Activated naive CD8-positive, alpha-beta T cell treated with anti-CD3 and anti-CD28 coated beads, Interleukin-2, amount 10 ng/mL, durations not matched to agents 7 days and 5 days (primary cell): ENCODE data around the gene YKT6. TPM values are rescaled to one million over a fixed set of nuclear protein-coding genes. Genes with fewer than 3 reads are reported as not detected.

Source experiments
- ATAC-seq: fragments of 150-1000 bp; cut with Tn5 transposase; one replicate; pipeline ENCODE4 v1.10.0; 2021; ENCODE audit warnings: low read depth, moderate library complexity
- POLR2A ChIA-PET: fragments of 350-600 bp; sonication (Branson Sonifier 250); formaldehyde crosslinking; loops from one replicate; lab custom pipeline; 2021; ENCODE audit warnings: antibody characterized with exemption; lab: Charles Lee
- DNase-seq: peaks from one replicate; pipeline ENCODE4 v3.0.0; 2021
- H3K27ac Mint-ChIP-seq: one replicate; pipeline ENCODE4 v1.8.0; 2022; ENCODE audit warnings: mild to moderate bottlenecking, mixed read lengths
- H3K27me3 Mint-ChIP-seq: one replicate; pipeline ENCODE4 v1.8.0; 2022; ENCODE audit warnings: mild to moderate bottlenecking, moderate library complexity, mixed read lengths
- H3K36me3 Mint-ChIP-seq: one replicate; pipeline ENCODE4 v1.8.0; 2021; ENCODE audit warnings: mild to moderate bottlenecking, mixed read lengths
- H3K4me1 Mint-ChIP-seq: one replicate; pipeline ENCODE4 v1.8.0; 2021; ENCODE audit warnings: mixed read lengths
- H3K4me3 Mint-ChIP-seq: one replicate; pipeline ENCODE4 v1.8.0; 2022; ENCODE audit warnings: mild to moderate bottlenecking, moderate library complexity, mixed read lengths
- H3K9me3 Mint-ChIP-seq: one replicate; pipeline ENCODE4 v1.8.0; 2021; ENCODE audit warnings: mixed read lengths
- total RNA-seq, 2 experiments: library from RNA; stranded (reverse); gene quantifications; one replicate each; pipeline ENCODE4 v1.2.3, GENCODE V29; 2021

Gene YKT6
- total RNA-seq, 2 experiments from 2014 or later = 58.9 to 62.4 TPM

- ATAC-seq (no peak), DNase-seq (no peak)
- POLR2A ChIA-PET = no interaction called here
- peaks cover 19% of the 10 kb centered on the region for H3K27me3 Mint-ChIP-seq
- no peaks in the 10 kb centered on the region for H3K4me1 Mint-ChIP-seq
- H3K9me3 Mint-ChIP-seq = peaks cover 9% of the 10 kb centered on the region
- H3K27ac Mint-ChIP-seq = no peak overlapping the region
- H3K4me3 Mint-ChIP-seq = no peak overlapping the region
- H3K36me3 Mint-ChIP-seq = no peaks in the 10 kb centered on the region
Observed at GRCh38 chr7:44177570-44178131, 23.1 kb upstream of the YKT6 start.

- Mint-ChIP-seq H3K9me3 (peaks cover 9% of the 10 kb centered on the region), H3K4me3 (no peak overlapping the region), H3K27ac (no peak overlapping the region), H3K27me3 (peaks cover 6% of the 10 kb centered on the region), H3K4me1 (no peaks in the 10 kb centered on the region), H3K36me3 (peaks cover 2% of the 10 kb centered on the region)
- DNase-seq = no peak
- POLR2A ChIA-PET = no interaction called here
- ATAC-seq = no peak
Observed at GRCh38 chr7:44180631-44181030, 20.1 kb upstream of the YKT6 start.

GRCh38 chr7:44182827-44183226, 18.0 kb upstream of the YKT6 start:
- POLR2A ChIA-PET = no interaction called here
- Mint-ChIP-seq H3K4me3 (no peak overlapping the region), H3K36me3 (peaks cover 2% of the 10 kb centered on the region), H3K4me1 (no peaks in the 10 kb centered on the region), H3K27ac (no peak overlapping the region), H3K9me3 (peaks cover 9% of the 10 kb centered on the region), H3K27me3 (peaks cover 7% of the 10 kb centered on the region)
- ATAC-seq = no peak
- no peak for DNase-seq

GRCh38 chr7:44183386-44183785, 17.4 kb upstream of the YKT6 start:
- ATAC-seq = no peak
- peaks cover 9% of the 10 kb centered on the region for H3K9me3 Mint-ChIP-seq

GRCh38 chr7:44184206-44184872, 16.4 kb upstream of the YKT6 start:
- H3K9me3 Mint-ChIP-seq = peaks cover 9% of the 10 kb centered on the region
- peaks cover 2% of the 10 kb centered on the region for H3K36me3 Mint-ChIP-seq
- no peak for ATAC-seq
- peaks cover 4% of the 10 kb centered on the region for H3K27me3 Mint-ChIP-seq
- H3K4me1 Mint-ChIP-seq = no peaks in the 10 kb centered on the region
- DNase-seq = no peak
- no peak overlapping the region for H3K27ac Mint-ChIP-seq
- H3K4me3 Mint-ChIP-seq = no peak overlapping the region
- POLR2A ChIA-PET = no interaction called here

More at GRCh38 chr7:44183386-44183785, 17.4 kb upstream of the YKT6 start:
- POLR2A ChIA-PET = no interaction called here
- Mint-ChIP-seq H3K36me3 (peaks cover 2% of the 10 kb centered on the region), H3K4me3 (no peak overlapping the region), H3K4me1 (no peaks in the 10 kb centered on the region), H3K27me3 (peaks cover 7% of the 10 kb centered on the region), H3K27ac (no peak overlapping the region)
- DNase-seq = no peak

GRCh38 chr7:44184873-44185446, 15.8 kb upstream of the YKT6 start:
- H3K4me1 Mint-ChIP-seq = no peaks in the 10 kb centered on the region
- H3K36me3 Mint-ChIP-seq = peaks cover 2% of the 10 kb centered on the region
- no peak for ATAC-seq
- H3K4me3 Mint-ChIP-seq = no peak overlapping the region
- DNase-seq = no peak
- POLR2A ChIA-PET = no interaction called here
- H3K27ac Mint-ChIP-seq = peak overlapping the region; percentile 38
- peaks cover 4% of the 10 kb centered on the region for H3K27me3 Mint-ChIP-seq
- peaks cover 9% of the 10 kb centered on the region for H3K9me3 Mint-ChIP-seq

- Mint-ChIP-seq H3K4me1 (no peaks in the 10 kb centered on the region), H3K36me3 (peaks cover 2% of the 10 kb centered on the region), H3K4me3 (no peak overlapping the region), H3K27me3 (peaks cover 4% of the 10 kb centered on the region), H3K9me3 (peaks cover 9% of the 10 kb centered on the region), H3K27ac (no peak overlapping the region)
- ATAC-seq = no peak
- DNase-seq = no peak
- POLR2A ChIA-PET = no interaction called here
Observed at GRCh38 chr7:44185729-44186128, 15.0 kb upstream of the YKT6 start.

GRCh38 chr7:44186736-44187135, 14.0 kb upstream of the YKT6 start:
- Mint-ChIP-seq H3K36me3 (peaks cover 2% of the 10 kb centered on the region), H3K27ac (no peak overlapping the region), H3K27me3 (peaks cover 4% of the 10 kb centered on the region), H3K4me3 (no peak overlapping the region), H3K4me1 (no peaks in the 10 kb centered on the region), H3K9me3 (peaks cover 6% of the 10 kb centered on the region)
- DNase-seq = no peak
- POLR2A ChIA-PET = no interaction called here
- ATAC-seq = no peak

- Mint-ChIP-seq H3K9me3 (no peaks in the 10 kb centered on the region), H3K27me3 (peaks cover 7% of the 10 kb centered on the region), H3K4me3 (no peak overlapping the region), H3K27ac (no peak overlapping the region), H3K36me3 (peaks cover 2% of the 10 kb centered on the region), H3K4me1 (no peaks in the 10 kb centered on the region)
- ATAC-seq (no peak), DNase-seq (no peak)
- POLR2A ChIA-PET = no interaction called here
Observed at GRCh38 chr7:44187636-44188416, 13.0 kb upstream of the YKT6 start.

GRCh38 chr7:44188480-44189225, 12.1 kb upstream of the YKT6 start:
- Mint-ChIP-seq H3K9me3 (no peaks in the 10 kb centered on the region), H3K4me3 (no peak overlapping the region), H3K27ac (no peak overlapping the region), H3K4me1 (peaks cover under 1% of the 10 kb centered on the region), H3K27me3 (peaks cover 7% of the 10 kb centered on the region), H3K36me3 (no peaks in the 10 kb centered on the region)
- DNase-seq = no peak
- POLR2A ChIA-PET = no interaction called here
- ATAC-seq = no peak

- Mint-ChIP-seq H3K9me3 (no peaks in the 10 kb centered on the region), H3K27ac (no peak within 1 kb of the TSS), H3K4me1 (peaks cover 3% of the 10 kb centered on the region), H3K36me3 (no peaks in the 10 kb centered on the region), H3K27me3 (peaks cover 9% of the 10 kb centered on the region), H3K4me3 (no peak within 1 kb of the TSS)
- ATAC-seq (no peak), DNase-seq (no peak)
- POLR2A ChIA-PET = no interaction called here
Observed at GRCh38 chr7:44189286-44189992, 11.3 kb upstream of the YKT6 start, which contains the start of gene GCK. GCK (minus strand) TSS chr7:44189439; CDS start chr7:44188953, 486 bp downstream.

GRCh38 chr7:44189993-44190872, 10.5 kb upstream of the YKT6 start:
- Mint-ChIP-seq H3K9me3 (no peaks in the 10 kb centered on the region), H3K4me1 (peaks cover 3% of the 10 kb centered on the region), H3K36me3 (no peaks in the 10 kb centered on the region), H3K4me3 (no peak overlapping the region), H3K27me3 (peaks cover 9% of the 10 kb centered on the region), H3K27ac (no peak overlapping the region)
- no peak for ATAC-seq
- POLR2A ChIA-PET = no interaction called here
- no peak for DNase-seq
